Mammary epithelial cell (primary cell): Measurements from ENCODE around the gene RPL37A.

Experiments
- CTCF ChIP-seq, 2 donors: IDR thresholded peaks in 1 of 2; conservative IDR thresholded peaks in 1 of 2; 2 replicates each; pipeline ENCODE4 v1.5.1; 2011 to 2012; ENCODE audit warnings: inconsistent platforms in 2 of 2, low read length in 2 of 2, mild to moderate bottlenecking in 2 of 2, control low read depth in 1 of 2, low read depth in 1 of 2; ENCODE audit not compliant: insufficient read depth in 1 of 2; ENCODE audit errors: extremely low read depth in 1 of 2
- EZH2 ChIP-seq: IDR thresholded peaks from 2 replicates; pipeline ENCODE4 v1.6.1; 2012; ENCODE audit warnings: low read length, inconsistent platforms, borderline replicate concordance

GRCh38 chr2:216497382-216498069, 1.1 kb upstream of the RPL37A start:
- TF ChIP-seq CTCF (conservative IDR thresholded peaks at IDR 0.05 in 1 of 2, IDR thresholded peaks at IDR 0.05 in 1 of 2; ENCODE audit: extremely low read depth in 1 of 2, insufficient read depth in 1 of 2, low read depth in 1 of 2, low read length in 2 of 2) (no peak), EZH2 (no peak)
